Thymus (tissue), 11 donors: ENCODE measurements around the gene SPAM1. TPM values are rescaled to one million over a fixed set of nuclear protein-coding genes. Genes with fewer than 3 reads are reported as not detected.
"Not testable (repeated sequence)": the region's sequence is repeated elsewhere in the genome, so short reads cannot be mapped to it uniquely, and the experiment has no call there.

Source experiments
- DNase-seq, 9 donors: peaks; one replicate each; pipeline ENCODE4 v3.0.0-alpha.2; 2013; ENCODE audit warnings: low spot score in 9 of 9, low read depth in 6 of 9, missing footprints in 1 of 9
- H3K27ac ChIP-seq, 2 donors: one replicate each; pipeline ENCODE4 v1.5.1; 2013; ENCODE audit warnings: control low read depth in 1 of 2, low read depth in 1 of 2, low read length in 1 of 2, mild to moderate bottlenecking in 1 of 2, moderate library complexity in 1 of 2
- H3K27me3 ChIP-seq, 2 donors: one replicate each; pipeline ENCODE4 v1.5.1; 2013; ENCODE audit warnings: low read length in 1 of 2; ENCODE audit not compliant: control insufficient read depth in 2 of 2, insufficient read depth in 1 of 2
- H3K36me3 ChIP-seq, 2 donors: one replicate each; pipeline ENCODE4 v1.5.1; 2013; ENCODE audit warnings: low read length in 1 of 2, mild to moderate bottlenecking in 1 of 2, moderate library complexity in 1 of 2; ENCODE audit not compliant: control insufficient read depth in 2 of 2, insufficient read depth in 2 of 2
- H3K4me1 ChIP-seq, 2 donors: one replicate each; pipeline ENCODE4 v1.5.1; 2013; ENCODE audit warnings: low read length in 2 of 2; ENCODE audit not compliant: control insufficient read depth in 2 of 2, insufficient read depth in 2 of 2
- H3K4me3 ChIP-seq, 2 donors: one replicate each; pipeline ENCODE4 v1.5.1; 2013; ENCODE audit warnings: low read length in 2 of 2, control low read depth in 1 of 2, mild to moderate bottlenecking in 1 of 2
- H3K9me3 ChIP-seq, 2 donors: one replicate each; pipeline ENCODE4 v1.5.1; 2013; ENCODE audit warnings: low read length in 1 of 2, mild to moderate bottlenecking in 1 of 2; ENCODE audit not compliant: control insufficient read depth in 2 of 2, insufficient read depth in 1 of 2
- WGBS: extraction: QIAGEN DNeasy Blood & Tissue Kit; methylation state at CpG from one replicate; pipeline ENCODE4 v1.1.7; 2013; 5-methylcytosine and 5-hydroxymethylcytosine counted together
- polyA plus RNA-seq: library from polyadenylated mRNA; stranded (reverse); fragments of 200-250 nt; gene quantifications from one replicate; pipeline ENCODE4 v1.2.3, GENCODE V29; 2013
- total RNA-seq: library from RNA; stranded (reverse); fragments of 120-200 nt; gene quantifications from one replicate; pipeline ENCODE4 v1.2.4, GENCODE V29; 2013
- donor health status: healthy.

The SPAM1 gene
- total and polyA plus RNA-seq, 2 donors: 0.02 TPM; not detected in 1

- Histone ChIP-seq H3K4me1 (no peaks in the 10 kb centered on the region), H3K4me3 (no peak overlapping the region), H3K9me3 (no peaks in the 10 kb centered on the region), H3K27ac (no peak overlapping the region), H3K36me3 (no peaks in the 10 kb centered on the region), H3K27me3 (no peaks in the 10 kb centered on the region)
- WGBS: 96% methylated on average over 6 of the region's 6 CpGs
- DNase-seq: no peak
Measured at GRCh38 chr7:123996327-123996625, 71.2 kb downstream of the SPAM1 start.

- no peak for DNase-seq
- H3K4me3 ChIP-seq: no peak overlapping the region
- H3K36me3 ChIP-seq: no peaks in the 10 kb centered on the region
- no peak overlapping the region for H3K27ac ChIP-seq
- peaks cover 0 to 1% of the 10 kb centered on the region in 2 donors for H3K9me3 ChIP-seq
- WGBS: 94% methylated on average over 5 of the region's 5 CpGs
- H3K27me3 ChIP-seq: no peaks in the 10 kb centered on the region
- H3K4me1 ChIP-seq: no peaks in the 10 kb centered on the region
Measured at GRCh38 chr7:123998921-123999320, 73.9 kb downstream of the SPAM1 start.

GRCh38 chr7:123999703-124000102 is 74.7 kb downstream of the SPAM1 start:
- 99% methylated on average over 3 of the region's 3 CpGs for WGBS
- no peak for DNase-seq
- H3K4me1 ChIP-seq: no peaks in the 10 kb centered on the region
- H3K4me3 ChIP-seq: no peak overlapping the region
- no peaks in the 10 kb centered on the region for H3K36me3 ChIP-seq
- H3K9me3 ChIP-seq: peaks cover 0 to 3% of the 10 kb centered on the region in 2 donors
- H3K27ac ChIP-seq: no peak overlapping the region
- H3K27me3 ChIP-seq: no peaks in the 10 kb centered on the region

DNA sequence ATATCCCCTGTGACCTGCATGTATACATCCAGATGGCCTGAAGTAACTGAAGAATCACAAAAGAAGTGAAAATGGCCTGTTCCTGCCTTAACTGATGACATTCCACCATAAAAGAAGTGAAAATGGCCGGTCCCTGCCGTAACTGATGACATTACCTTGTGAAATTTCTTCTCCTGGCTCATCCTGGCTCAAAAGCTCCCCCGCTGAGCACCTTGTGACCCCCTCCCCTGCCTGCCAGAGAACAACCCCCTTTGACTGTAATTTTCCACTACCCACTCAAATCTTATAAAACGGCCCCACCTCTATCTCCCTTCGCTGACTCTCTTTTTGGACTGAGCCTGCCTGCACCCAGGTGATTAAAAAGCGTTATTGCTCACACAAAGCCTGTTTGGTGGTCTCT is 83.3 kb downstream of the SPAM1 start:
- WGBS: 82% methylated on average over 6 of the region's 6 CpGs
- not testable (repeated sequence) for H3K36me3 ChIP-seq, H3K9me3 ChIP-seq, H3K4me1 ChIP-seq, DNase-seq, H3K4me3 ChIP-seq, H3K27ac ChIP-seq, H3K27me3 ChIP-seq

GRCh38 chr7:124009321-124009720 is 84.3 kb downstream of the SPAM1 start:
- DNase-seq: no peak
- no peaks in the 10 kb centered on the region for H3K4me1 ChIP-seq
- no peak overlapping the region for H3K27ac ChIP-seq
- H3K4me3 ChIP-seq: no peak overlapping the region
- H3K9me3 ChIP-seq: no peaks in the 10 kb centered on the region
- WGBS: 57% methylated on average over 2 of the region's 2 CpGs
- H3K36me3 ChIP-seq: no peaks in the 10 kb centered on the region
- H3K27me3 ChIP-seq: no peaks in the 10 kb centered on the region

Other genes with a start within 250 kb of the SPAM1 start
- 3.6 TPM for gene WASL, start 176.2 kb upstream of the SPAM1 start, total RNA-seq
- 17.8 TPM for gene WASL, start 176.2 kb upstream of the SPAM1 start, polyA plus RNA-seq
- 0.05 TPM for gene HYAL4, start 80.1 kb upstream of the SPAM1 start, total RNA-seq
- gene HYAL4, start 80.1 kb upstream of the SPAM1 start, polyA plus RNA-seq: 0.30 TPM
- gene TMEM229A, start 107.8 kb downstream of the SPAM1 start, total RNA-seq: not detected
- 0.02 TPM for gene TMEM229A, start 107.8 kb downstream of the SPAM1 start, polyA plus RNA-seq